Gastrocnemius medialis (tissue), 4 donors: Measurements from ENCODE around the gene ATAD3A.

Experiments
- POLR2A ChIP-seq, 2 donors: fragments of 450-650 bp; IDR thresholded peaks; one replicate each; pipeline ENCODE4 v1.6.1; 2017; ENCODE audit warnings: antibody characterized with exemption in 2 of 2, mild to moderate bottlenecking in 2 of 2, moderate library complexity in 2 of 2
- TF ChIP-seq, protein P1 (sequence below), 5 experiments: fragments of 450-650 bp in 3 of 5; fragments of 200-600 bp in 2 of 5; sonication (generic) in 2 of 5; IDR thresholded peaks in 4 of 5; conservative IDR thresholded peaks in 1 of 5; 1 replicate in 4 of 5; 2 replicates in 1 of 5; pipeline ENCODE4 v1.5.1; 2016 to 2019; ENCODE audit warnings: antibody characterized with exemption in 5 of 5, mild to moderate bottlenecking in 3 of 5, moderate library complexity in 3 of 5

DNA sequence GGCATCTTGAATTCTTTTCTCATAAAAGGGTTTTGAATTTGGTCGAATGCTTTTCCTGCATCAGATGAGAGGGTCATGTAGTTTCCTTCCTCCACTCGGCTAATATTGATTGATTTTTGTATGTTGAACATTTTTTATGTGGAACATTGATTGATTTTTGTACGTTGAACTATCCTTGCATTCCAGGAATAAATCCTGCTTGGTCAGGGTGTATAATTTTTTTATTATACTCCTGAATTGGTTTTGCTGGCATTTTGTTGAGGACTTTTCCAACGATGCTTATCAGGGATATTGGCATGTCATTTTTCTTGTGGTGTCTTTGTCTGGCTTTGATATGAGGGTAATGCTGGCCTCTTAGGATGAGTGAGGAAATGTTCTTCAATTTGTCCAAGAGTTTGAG is 20.0 kb downstream of the ATAD3A start:
- TF ChIP-seq, protein P1, sequence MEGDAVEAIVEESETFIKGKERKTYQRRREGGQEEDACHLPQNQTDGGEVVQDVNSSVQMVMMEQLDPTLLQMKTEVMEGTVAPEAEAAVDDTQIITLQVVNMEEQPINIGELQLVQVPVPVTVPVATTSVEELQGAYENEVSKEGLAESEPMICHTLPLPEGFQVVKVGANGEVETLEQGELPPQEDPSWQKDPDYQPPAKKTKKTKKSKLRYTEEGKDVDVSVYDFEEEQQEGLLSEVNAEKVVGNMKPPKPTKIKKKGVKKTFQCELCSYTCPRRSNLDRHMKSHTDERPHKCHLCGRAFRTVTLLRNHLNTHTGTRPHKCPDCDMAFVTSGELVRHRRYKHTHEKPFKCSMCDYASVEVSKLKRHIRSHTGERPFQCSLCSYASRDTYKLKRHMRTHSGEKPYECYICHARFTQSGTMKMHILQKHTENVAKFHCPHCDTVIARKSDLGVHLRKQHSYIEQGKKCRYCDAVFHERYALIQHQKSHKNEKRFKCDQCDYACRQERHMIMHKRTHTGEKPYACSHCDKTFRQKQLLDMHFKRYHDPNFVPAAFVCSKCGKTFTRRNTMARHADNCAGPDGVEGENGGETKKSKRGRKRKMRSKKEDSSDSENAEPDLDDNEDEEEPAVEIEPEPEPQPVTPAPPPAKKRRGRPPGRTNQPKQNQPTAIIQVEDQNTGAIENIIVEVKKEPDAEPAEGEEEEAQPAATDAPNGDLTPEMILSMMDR (IDR thresholded peaks at IDR 0.05 in 4 of 5, conservative IDR thresholded peaks at IDR 0.05 in 1 of 5) = no peak
- TF ChIP-seq POLR2A (IDR thresholded peaks at IDR 0.05) = no peak
